Cardiac muscle cell (in vitro differentiated cells and primary cell): Measurements from ENCODE around the gene ALKBH2. TPM values are rescaled to one million over a fixed set of nuclear protein-coding genes. Genes with fewer than 3 reads are reported as not detected.

Source experiments
- DNase-seq, 2 donors: peaks; one replicate each; pipeline versions ENCODE4 v3.0.0 to v3.0.0-alpha.2; 2010 to 2017; ENCODE audit warnings: low read depth in 1 of 2, low spot score in 1 of 2
- H3K27ac ChIP-seq: fragments of 200-600 bp; sonication (generic); 2 replicates; pipeline ENCODE4 v1.5.1; 2016
- H3K27me3 ChIP-seq: fragments of 200-600 bp; sonication (generic); 2 replicates; pipeline ENCODE4 v1.6.0; 2016; ENCODE audit warnings: control low read depth
- H3K36me3 ChIP-seq: fragments of 200-600 bp; sonication (generic); 2 replicates; pipeline ENCODE4 v1.5.1; 2016; ENCODE audit warnings: control low read depth
- H3K4me1 ChIP-seq: fragments of 200-600 bp; sonication (generic); 2 replicates; pipeline ENCODE4 v1.8.1; 2017; ENCODE audit warnings: low read depth, mild to moderate bottlenecking, mixed run types
- H3K4me3 ChIP-seq: fragments of 200-600 bp; sonication (generic); 2 replicates; pipeline ENCODE4 v1.5.1; 2016; ENCODE audit warnings: mild to moderate bottlenecking
- H3K9me3 ChIP-seq: fragments of 200-600 bp; sonication (generic); 2 replicates; pipeline ENCODE4 v1.5.1; 2017; ENCODE audit warnings: low read depth, mild to moderate bottlenecking, control low read depth
- polyA plus RNA-seq: library from polyadenylated mRNA; unstranded; fragments of >200 nt; fragmentation: Nextera tagmentation; extraction: Ambion mirVana; gene quantifications from 2 replicates; pipeline ENCODE4 v1.2.1, GENCODE V29; 2016
- total RNA-seq: library from RNA; depleted of rRNA; stranded (reverse); fragments of >200 nt; gene quantifications from 2 replicates; pipeline ENCODE4 v1.2.3, GENCODE V29; 2016
- TF ChIP-seq, protein P1 (sequence below): IDR thresholded peaks from 2 replicates; pipeline ENCODE4 v1.5.1; 2012; ENCODE audit warnings: low read depth, mild to moderate bottlenecking, low read length

Gene ALKBH2
- total and polyA plus RNA-seq, 2 experiments from 2014 or later: 32.7 to 46.6 TPM

GRCh38 chr12:109097140-109097434 lies 3.8 kb upstream of the ALKBH2 start:
- peaks cover 13% of the 10 kb centered on the region for H3K36me3 ChIP-seq
- DNase-seq: no peak
- H3K27ac ChIP-seq: no peak overlapping the region
- peak overlapping the region; percentile 54 for H3K4me3 ChIP-seq
- H3K27me3 ChIP-seq: no peaks in the 10 kb centered on the region
- TF ChIP-seq, protein P1, sequence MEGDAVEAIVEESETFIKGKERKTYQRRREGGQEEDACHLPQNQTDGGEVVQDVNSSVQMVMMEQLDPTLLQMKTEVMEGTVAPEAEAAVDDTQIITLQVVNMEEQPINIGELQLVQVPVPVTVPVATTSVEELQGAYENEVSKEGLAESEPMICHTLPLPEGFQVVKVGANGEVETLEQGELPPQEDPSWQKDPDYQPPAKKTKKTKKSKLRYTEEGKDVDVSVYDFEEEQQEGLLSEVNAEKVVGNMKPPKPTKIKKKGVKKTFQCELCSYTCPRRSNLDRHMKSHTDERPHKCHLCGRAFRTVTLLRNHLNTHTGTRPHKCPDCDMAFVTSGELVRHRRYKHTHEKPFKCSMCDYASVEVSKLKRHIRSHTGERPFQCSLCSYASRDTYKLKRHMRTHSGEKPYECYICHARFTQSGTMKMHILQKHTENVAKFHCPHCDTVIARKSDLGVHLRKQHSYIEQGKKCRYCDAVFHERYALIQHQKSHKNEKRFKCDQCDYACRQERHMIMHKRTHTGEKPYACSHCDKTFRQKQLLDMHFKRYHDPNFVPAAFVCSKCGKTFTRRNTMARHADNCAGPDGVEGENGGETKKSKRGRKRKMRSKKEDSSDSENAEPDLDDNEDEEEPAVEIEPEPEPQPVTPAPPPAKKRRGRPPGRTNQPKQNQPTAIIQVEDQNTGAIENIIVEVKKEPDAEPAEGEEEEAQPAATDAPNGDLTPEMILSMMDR: no peak
- H3K4me1 ChIP-seq: peaks cover 10% of the 10 kb centered on the region
- no peaks in the 10 kb centered on the region for H3K9me3 ChIP-seq

DNA sequence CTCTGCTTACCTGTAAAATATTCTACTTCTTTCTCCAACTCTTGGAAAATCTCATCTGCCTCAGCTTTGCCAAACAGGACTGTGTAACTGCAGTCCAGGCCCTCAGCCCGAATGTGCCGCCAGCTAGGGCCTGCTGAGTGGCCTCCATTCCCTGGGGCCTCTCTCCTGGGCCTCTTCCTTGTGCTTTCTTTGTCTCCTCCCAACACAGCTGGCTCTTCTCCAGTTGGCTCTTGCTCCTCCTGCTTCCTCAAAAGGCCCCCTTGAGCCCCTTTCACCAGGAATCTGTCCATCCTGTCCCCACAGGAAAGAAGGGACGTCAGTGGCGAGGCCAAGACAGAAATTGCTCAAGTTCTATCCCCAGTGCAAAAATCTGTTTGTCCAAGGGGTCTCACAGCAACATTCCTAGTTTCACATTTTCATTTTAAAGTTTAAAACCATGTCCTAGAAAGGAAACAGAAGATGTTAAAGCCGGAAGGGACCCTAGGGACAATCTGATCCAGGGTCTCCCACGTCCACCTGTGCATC lies 713 bp downstream of the ALKBH2 start:
- TF ChIP-seq, protein P1: no peak
- H3K4me1 ChIP-seq: no peaks in the 10 kb centered on the region
- H3K27ac ChIP-seq: no peak overlapping the region
- H3K36me3 ChIP-seq: peaks cover 4% of the 10 kb centered on the region
- peak overlapping the region; percentile 34 for H3K4me3 ChIP-seq
- DNase-seq: no peak
- no peaks in the 10 kb centered on the region for H3K27me3 ChIP-seq
- H3K9me3 ChIP-seq: no peaks in the 10 kb centered on the region

DNA sequence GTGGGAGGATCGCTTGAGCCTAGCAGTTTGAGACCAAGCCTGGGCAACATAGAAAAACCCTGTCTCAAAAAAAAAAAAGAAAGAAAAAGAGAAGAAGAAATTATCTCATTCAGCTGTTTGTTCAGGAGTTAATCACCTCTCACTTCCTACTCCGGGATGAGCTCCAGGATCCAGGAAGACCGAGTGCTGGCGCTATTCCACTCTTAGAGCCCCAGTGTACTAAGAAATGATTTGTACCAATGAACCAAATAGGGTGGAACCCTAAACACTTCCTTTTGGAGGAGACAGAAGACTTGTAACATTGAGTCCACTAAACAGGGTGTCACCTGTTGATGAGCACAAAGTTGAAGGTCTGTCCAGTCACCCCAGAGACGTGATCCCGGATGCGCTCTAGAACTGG lies 3.6 kb downstream of the ALKBH2 start:
- no peak for DNase-seq
- no peaks in the 10 kb centered on the region for H3K4me1 ChIP-seq
- no peaks in the 10 kb centered on the region for H3K9me3 ChIP-seq
- no peak overlapping the region for H3K27ac ChIP-seq
- no peaks in the 10 kb centered on the region for H3K27me3 ChIP-seq
- TF ChIP-seq, protein P1: no peak
- H3K36me3 ChIP-seq: peaks cover 30% of the 10 kb centered on the region
- no peak overlapping the region for H3K4me3 ChIP-seq

GRCh38 chr12:109088818-109089217 lies 4.5 kb downstream of the ALKBH2 start:
- Histone ChIP-seq H3K9me3 (no peaks in the 10 kb centered on the region), H3K4me1 (no peaks in the 10 kb centered on the region), H3K27me3 (no peaks in the 10 kb centered on the region), H3K36me3 (peaks cover 39% of the 10 kb centered on the region), H3K27ac (no peak overlapping the region), H3K4me3 (no peak overlapping the region)
- peak in 1 of 2 donors; percentile 51 for DNase-seq
- TF ChIP-seq, protein P1: no peak

DNA sequence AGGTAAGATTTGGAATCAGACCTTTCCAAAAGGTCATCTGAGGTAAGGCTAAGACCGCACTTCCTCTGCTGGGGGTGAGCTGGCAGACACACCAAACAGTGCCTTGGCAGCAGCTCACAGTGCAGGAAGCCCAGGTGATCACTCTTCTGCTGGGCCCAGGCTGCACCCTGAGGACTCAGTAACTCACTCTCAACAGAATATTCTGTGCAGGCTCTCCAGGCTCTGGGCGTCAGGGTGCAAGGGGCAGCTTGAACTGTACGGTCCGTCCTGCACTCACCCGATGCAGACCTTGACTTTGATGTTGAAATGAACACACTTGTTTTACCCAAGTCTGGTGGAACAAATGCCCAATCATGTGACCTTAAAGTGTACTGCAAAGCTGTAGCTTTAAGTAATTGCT lies 6.0 kb downstream of the ALKBH2 start:
- Histone ChIP-seq H3K9me3 (no peaks in the 10 kb centered on the region), H3K27ac (no peak overlapping the region), H3K4me1 (no peaks in the 10 kb centered on the region), H3K27me3 (no peaks in the 10 kb centered on the region), H3K4me3 (no peak overlapping the region), H3K36me3 (peaks cover 55% of the 10 kb centered on the region)
- TF ChIP-seq, protein P1: no peak
- DNase-seq: no peak

GRCh38 chr12:109085590-109085989 lies 7.7 kb downstream of the ALKBH2 start:
- H3K36me3 ChIP-seq: peaks cover 63% of the 10 kb centered on the region
- no peak overlapping the region for H3K27ac ChIP-seq
- DNase-seq: no peak
- TF ChIP-seq, protein P1: no peak
- H3K9me3 ChIP-seq: no peaks in the 10 kb centered on the region
- no peaks in the 10 kb centered on the region for H3K27me3 ChIP-seq
- no peaks in the 10 kb centered on the region for H3K4me1 ChIP-seq
- H3K4me3 ChIP-seq: no peak overlapping the region
